Loucy (cell line): ENCODE data around the gene FADS2.

Source experiments
- H2AFZ ChIP-seq: fragments of 200-600 bp; sonication (generic); 2 replicates; pipeline ENCODE4 v1.6.0; 2016; ENCODE audit warnings: antibody characterized with exemption, mild to moderate bottlenecking, low read length, moderate library complexity
- H3F3A ChIP-seq: fragments of 200-600 bp; 2 replicates; pipeline ENCODE4 v1.6.0; 2016; ENCODE audit warnings: antibody characterized with exemption, low read depth, mild to moderate bottlenecking
- H3K27me3 ChIP-seq: fragments of 200-600 bp; sonication (generic); 2 replicates; pipeline ENCODE4 v1.6.1; 2014; ENCODE audit warnings: low read length, mild to moderate bottlenecking; ENCODE audit not compliant: insufficient read depth, poor library complexity, severe bottlenecking
- H3K36me3 ChIP-seq: fragments of 200-600 bp; sonication (generic); 2 replicates; pipeline ENCODE4 v1.6.1; 2016; ENCODE audit warnings: low read length; ENCODE audit not compliant: insufficient read depth
- H3K4me1 ChIP-seq: fragments of 200-600 bp; sonication (generic); 2 replicates; pipeline ENCODE4 v1.5.1; 2014; ENCODE audit warnings: low read length, mild to moderate bottlenecking; ENCODE audit not compliant: insufficient read depth, poor library complexity, severe bottlenecking
- H3K4me2 ChIP-seq: fragments of 200-600 bp; sonication (generic); 2 replicates; pipeline ENCODE4 v1.6.0; 2014; ENCODE audit warnings: antibody characterized with exemption, low read length, low read depth, mild to moderate bottlenecking; ENCODE audit not compliant: poor library complexity, severe bottlenecking
- H3K4me3 ChIP-seq: fragments of 200-600 bp; sonication (generic); 2 replicates; pipeline ENCODE4 v1.5.1; 2014; ENCODE audit warnings: low read length, mild to moderate bottlenecking, mixed read lengths; ENCODE audit not compliant: poor library complexity, severe bottlenecking
- H3K79me2 ChIP-seq: fragments of 200-600 bp; sonication (generic); 2 replicates; pipeline ENCODE4 v1.6.1; 2014; ENCODE audit warnings: low read length; ENCODE audit not compliant: insufficient read depth
- H3K9ac ChIP-seq: fragments of 200-600 bp; sonication (generic); 2 replicates; pipeline ENCODE4 v1.6.0; 2014; ENCODE audit warnings: mild to moderate bottlenecking, low read depth, low read length, moderate library complexity; ENCODE audit not compliant: poor library complexity, severe bottlenecking
- H3K9me2 ChIP-seq: fragments of 200-600 bp; sonication (generic); replicated peaks from 2 replicates; pipeline ENCODE4 v1.6.1; 2016; ENCODE audit warnings: low read depth, low read length, mixed read lengths
- H3K9me3 ChIP-seq: fragments of 200-600 bp; sonication (generic); 2 replicates; pipeline ENCODE4 v1.6.1; 2014; ENCODE audit warnings: mild to moderate bottlenecking, antibody characterized with exemption, low read length, low read depth; ENCODE audit not compliant: insufficient read depth
- H4K20me1 ChIP-seq: fragments of 200-600 bp; sonication (generic); 2 replicates; pipeline ENCODE4 v1.6.0; 2014; ENCODE audit warnings: antibody characterized with exemption, low read length, mild to moderate bottlenecking; ENCODE audit not compliant: insufficient read depth, poor library complexity, severe bottlenecking
- EZH2phosphoT487 ChIP-seq: fragments of 200-600 bp; IDR thresholded peaks from 2 replicates; pipeline ENCODE4 v1.6.1; 2018; ENCODE audit warnings: antibody characterized with exemption, mild to moderate bottlenecking, moderate library complexity, borderline replicate concordance
- TF ChIP-seq, protein P1 (sequence below): fragments of 200-600 bp; sonication (generic); conservative IDR thresholded peaks from 2 replicates; pipeline ENCODE4 v1.5.1; 2014; ENCODE audit warnings: mild to moderate bottlenecking, antibody characterized with exemption, low read length

Gene FADS2

DNA sequence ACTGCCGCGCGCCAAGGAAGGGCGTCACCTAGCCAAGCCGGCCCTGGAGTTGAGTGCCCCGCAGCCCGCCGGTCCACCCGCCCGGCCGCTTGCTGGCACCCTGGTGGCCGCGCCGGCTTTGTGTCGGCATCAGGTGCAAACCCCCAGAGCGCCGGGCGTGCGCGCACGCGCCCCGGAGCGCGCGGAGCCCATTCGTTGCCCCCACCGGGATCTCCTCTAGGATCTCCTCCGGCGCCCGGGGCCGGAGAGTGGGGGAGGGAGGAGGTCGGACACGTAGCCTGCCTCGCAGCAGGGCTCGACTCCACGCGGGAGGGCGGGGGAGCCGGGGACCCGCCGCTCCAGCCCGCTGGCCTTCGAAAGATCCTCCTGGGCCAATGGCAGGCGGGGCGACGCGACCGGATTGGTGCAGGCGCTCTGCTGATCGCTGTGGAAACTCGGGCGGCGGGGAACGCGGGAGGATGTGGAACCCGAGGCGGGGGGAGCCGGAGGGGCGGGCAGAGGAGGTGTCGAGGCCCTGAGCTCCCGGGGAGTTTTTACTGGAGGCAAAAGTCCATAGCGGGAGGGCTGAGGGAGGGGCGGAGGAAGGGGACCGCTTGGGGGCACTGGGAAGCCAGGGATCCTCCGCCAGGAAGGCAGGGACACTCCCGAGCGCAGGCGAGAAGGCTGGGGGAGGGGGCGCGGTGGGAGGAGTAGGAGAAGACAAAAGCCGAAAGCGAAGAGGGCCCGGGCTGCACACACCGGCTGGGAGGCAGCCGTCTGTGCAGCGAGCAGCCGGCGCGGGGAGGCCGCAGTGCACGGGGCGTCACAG lies at the start of gene FADS2:
TSS of gene FADS2 (plus strand) at position 730 of the 808 bp plus-strand sequence. CDS start 91 bp downstream, outside the sequence.
- H3K4me1 ChIP-seq: peaks cover 42% of the 10 kb centered on the region
- H2AFZ ChIP-seq: no peak within 1 kb of the TSS; the same call in 1 of the 2 replicates
- H3K9ac ChIP-seq: peak within 1 kb of the TSS; percentile 96
- 0 out of 2 replicates have a peak, but pooled peaks cover 4% of the 10 kb centered on the region for H3K36me3 ChIP-seq
- no peaks in the 10 kb centered on the region for H3K9me2 ChIP-seq
- no peaks in the 10 kb centered on the region for H3K9me3 ChIP-seq
- H3F3A ChIP-seq: peaks cover 3% of the 10 kb centered on the region; the same call in 1 of the 2 replicates
- peaks cover 75% of the 10 kb centered on the region for H3K79me2 ChIP-seq
- H4K20me1 ChIP-seq: peaks cover 45% of the 10 kb centered on the region
- peaks cover 12% of the 10 kb centered on the region for H3K27me3 ChIP-seq
- TF ChIP-seq, protein P1, sequence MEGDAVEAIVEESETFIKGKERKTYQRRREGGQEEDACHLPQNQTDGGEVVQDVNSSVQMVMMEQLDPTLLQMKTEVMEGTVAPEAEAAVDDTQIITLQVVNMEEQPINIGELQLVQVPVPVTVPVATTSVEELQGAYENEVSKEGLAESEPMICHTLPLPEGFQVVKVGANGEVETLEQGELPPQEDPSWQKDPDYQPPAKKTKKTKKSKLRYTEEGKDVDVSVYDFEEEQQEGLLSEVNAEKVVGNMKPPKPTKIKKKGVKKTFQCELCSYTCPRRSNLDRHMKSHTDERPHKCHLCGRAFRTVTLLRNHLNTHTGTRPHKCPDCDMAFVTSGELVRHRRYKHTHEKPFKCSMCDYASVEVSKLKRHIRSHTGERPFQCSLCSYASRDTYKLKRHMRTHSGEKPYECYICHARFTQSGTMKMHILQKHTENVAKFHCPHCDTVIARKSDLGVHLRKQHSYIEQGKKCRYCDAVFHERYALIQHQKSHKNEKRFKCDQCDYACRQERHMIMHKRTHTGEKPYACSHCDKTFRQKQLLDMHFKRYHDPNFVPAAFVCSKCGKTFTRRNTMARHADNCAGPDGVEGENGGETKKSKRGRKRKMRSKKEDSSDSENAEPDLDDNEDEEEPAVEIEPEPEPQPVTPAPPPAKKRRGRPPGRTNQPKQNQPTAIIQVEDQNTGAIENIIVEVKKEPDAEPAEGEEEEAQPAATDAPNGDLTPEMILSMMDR: no peak; the same call in 1 of the 2 replicates
- no peak for TF ChIP-seq EZH2phosphoT487
- peak within 1 kb of the TSS; percentile 95 for H3K4me2 ChIP-seq
- peak within 1 kb of the TSS; percentile 84 for H3K4me3 ChIP-seq

DNA sequence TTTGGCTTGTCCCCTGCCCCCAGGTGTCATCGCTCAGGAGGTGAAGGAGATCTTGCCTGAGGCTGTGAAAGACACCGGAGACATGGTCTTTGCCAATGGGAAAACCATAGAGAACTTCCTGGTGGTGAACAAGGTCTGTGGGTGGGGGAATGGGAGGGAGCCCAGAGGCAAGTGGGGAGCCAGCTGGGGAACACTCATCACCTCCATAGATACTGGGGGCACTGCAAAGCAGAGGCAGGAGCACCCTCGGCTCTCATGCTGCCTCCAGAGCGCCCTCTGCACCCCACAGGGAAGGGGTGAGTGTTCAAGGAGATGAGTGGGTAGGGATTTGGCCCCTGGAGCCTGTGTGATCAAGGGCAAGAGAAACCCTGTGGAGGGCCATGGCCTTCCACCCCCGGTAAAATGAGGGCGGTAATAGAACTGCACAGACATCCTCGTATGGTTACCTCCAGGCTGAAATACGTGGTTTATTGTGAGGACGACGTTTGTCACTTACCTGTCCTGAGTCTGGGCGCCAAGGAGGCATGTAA lies 49.7 kb upstream of the FADS2 start:
- no peak overlapping the region for H3K4me3 ChIP-seq
- H4K20me1 ChIP-seq: no peaks in the 10 kb centered on the region
- H3F3A ChIP-seq: no peaks in the 10 kb centered on the region
- no peaks in the 10 kb centered on the region for H3K27me3 ChIP-seq
- no peaks in the 10 kb centered on the region for H3K9me2 ChIP-seq
- H3K9me3 ChIP-seq: no peaks in the 10 kb centered on the region
- no peaks in the 10 kb centered on the region for H3K79me2 ChIP-seq
- no peak overlapping the region for H3K4me2 ChIP-seq
- no peak overlapping the region for H3K9ac ChIP-seq
- no peak for TF ChIP-seq EZH2phosphoT487
- TF ChIP-seq, protein P1: no peak
- H2AFZ ChIP-seq: no peak overlapping the region
- no peaks in the 10 kb centered on the region for H3K4me1 ChIP-seq
- H3K36me3 ChIP-seq: no peaks in the 10 kb centered on the region

DNA sequence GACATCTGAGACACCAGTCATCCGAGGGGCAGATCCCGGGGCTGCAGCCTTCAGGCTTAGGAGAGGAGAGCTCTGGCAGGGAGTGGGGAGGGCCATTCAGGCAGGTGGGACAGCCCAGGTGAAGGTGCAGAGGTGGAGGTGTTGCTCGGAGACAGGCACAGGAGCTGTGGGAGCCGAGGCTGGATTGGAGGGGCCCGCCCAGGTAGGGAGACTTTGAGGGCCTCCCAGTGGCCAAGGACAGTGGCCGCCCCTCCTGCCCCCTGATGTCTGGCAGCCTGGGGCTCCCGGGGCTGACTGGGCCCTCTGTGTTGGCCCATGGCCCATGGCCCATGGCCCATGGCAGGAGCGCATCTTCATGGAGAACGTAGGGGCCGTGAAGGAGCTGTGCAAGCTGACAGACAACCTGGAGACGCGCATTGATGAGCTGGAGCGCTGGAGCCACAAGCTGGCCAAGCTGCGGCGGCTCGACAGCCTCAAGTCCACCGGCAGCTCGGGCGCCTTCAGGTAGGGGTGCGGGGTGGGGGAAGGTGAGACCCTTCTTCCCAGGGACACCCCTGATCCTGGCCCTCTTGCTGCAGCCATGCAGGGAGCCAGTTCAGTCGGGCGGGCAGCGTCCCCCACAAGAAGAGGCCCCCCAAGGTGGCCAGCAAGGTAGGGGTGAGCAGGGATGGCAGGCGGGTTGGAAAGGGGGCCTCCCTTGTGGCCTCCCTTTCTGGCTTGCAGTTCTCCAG lies 49.0 kb upstream of the FADS2 start:
- Histone ChIP-seq H3K9ac (no peak overlapping the region), H3K36me3 (no peaks in the 10 kb centered on the region), H4K20me1 (no peaks in the 10 kb centered on the region), H3F3A (no peaks in the 10 kb centered on the region), H3K27me3 (no peaks in the 10 kb centered on the region), H2AFZ (no peak overlapping the region), H3K9me2 (no peaks in the 10 kb centered on the region), H3K79me2 (no peaks in the 10 kb centered on the region), H3K9me3 (no peaks in the 10 kb centered on the region), H3K4me1 (no peaks in the 10 kb centered on the region), H3K4me2 (no peak overlapping the region), H3K4me3 (no peak overlapping the region)
- no peak for TF ChIP-seq EZH2phosphoT487
- TF ChIP-seq, protein P1: no peak
